Epidermal melanocyte (primary cell): ENCODE measurements around the gene RRP12.
"Not testable (repeated sequence)": the region's sequence is repeated elsewhere in the genome, so short reads cannot be mapped to it uniquely, and the experiment has no call there.

Experiments used
- DNase-seq: peaks from one replicate; pipeline ENCODE4 v3.0.0; 2011; ENCODE audit warnings: low spot score; ENCODE audit not compliant: insufficient read length

Gene RRP12

GRCh38 chr10:97407211-97407951 lies 6.2 kb upstream of the RRP12 start:
- DNase-seq = peak; percentile 92

DNA sequence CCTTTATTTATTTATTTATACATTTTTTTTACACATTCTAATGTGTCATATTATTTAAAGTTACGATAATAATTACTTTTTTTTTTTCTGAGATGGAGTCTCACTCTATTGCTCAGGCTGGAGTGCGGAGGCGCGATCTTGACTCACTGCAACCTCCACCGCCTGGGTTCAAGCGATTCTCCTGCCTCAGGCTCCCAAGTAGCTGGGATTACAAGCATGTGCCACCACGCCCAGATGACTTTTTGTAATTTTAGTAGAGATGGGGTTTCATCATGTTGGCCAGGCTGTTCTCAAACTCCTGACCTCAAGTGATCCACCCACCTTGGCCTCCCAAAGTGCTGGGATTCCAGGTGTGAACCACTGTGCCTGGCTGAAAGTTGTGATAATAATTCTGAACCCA lies 5.3 kb upstream of the RRP12 start:
- not testable (repeated sequence) for DNase-seq

DNA sequence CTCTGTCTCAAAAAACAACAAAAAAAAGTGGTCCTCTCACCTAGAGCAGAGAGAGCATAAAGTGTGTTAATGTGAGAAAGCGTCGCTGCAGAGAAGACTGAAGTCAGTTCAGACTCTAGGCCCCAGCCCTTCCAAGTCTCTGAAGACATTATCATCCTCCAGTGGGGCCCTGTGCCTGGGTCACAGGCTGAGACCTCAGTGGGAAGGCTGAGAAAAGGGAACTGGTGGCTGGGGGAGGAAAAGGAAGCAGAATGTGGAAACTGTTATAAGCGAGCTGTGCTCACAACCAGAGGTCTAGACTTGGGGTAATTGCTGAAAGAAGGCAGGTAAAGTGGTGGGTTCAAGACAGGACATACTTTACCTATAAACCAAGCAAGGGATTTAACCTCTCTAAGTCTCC lies 4.9 kb upstream of the RRP12 start:
- no peak for DNase-seq

GRCh38 chr10:97404044-97404443 lies 2.9 kb upstream of the RRP12 start:
- DNase-seq = no peak

DNA sequence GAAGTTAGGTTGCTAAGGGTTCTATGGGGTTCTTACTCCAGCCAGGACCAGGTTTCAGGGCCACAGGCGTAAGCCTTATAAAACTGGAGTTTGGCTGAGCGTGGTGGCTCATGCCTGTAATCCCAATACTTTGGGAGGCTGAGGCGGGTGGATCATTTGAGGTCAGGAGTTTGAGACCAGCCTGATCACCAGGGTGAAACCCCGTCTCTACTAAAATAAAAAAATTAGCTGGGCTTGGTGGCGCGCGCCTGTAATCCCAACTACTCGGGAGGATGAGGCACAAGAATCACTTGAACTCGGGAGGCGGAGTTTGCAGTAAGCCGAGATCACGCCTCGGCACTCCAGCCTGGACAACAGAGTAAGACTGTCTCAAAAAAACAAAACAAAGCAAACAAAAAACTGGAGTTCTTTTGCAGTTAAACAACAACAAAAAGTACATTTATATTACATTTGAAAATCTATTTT lies 347 bp upstream of the RRP12 start:
- DNase-seq = no peak

- DNase-seq = no peak
Measured at GRCh38 chr10:97399843-97400545, 1.1 kb downstream of the RRP12 start.

- DNase-seq = no peak
Measured at GRCh38 chr10:97396056-97396455, 5.1 kb downstream of the RRP12 start.

DNA sequence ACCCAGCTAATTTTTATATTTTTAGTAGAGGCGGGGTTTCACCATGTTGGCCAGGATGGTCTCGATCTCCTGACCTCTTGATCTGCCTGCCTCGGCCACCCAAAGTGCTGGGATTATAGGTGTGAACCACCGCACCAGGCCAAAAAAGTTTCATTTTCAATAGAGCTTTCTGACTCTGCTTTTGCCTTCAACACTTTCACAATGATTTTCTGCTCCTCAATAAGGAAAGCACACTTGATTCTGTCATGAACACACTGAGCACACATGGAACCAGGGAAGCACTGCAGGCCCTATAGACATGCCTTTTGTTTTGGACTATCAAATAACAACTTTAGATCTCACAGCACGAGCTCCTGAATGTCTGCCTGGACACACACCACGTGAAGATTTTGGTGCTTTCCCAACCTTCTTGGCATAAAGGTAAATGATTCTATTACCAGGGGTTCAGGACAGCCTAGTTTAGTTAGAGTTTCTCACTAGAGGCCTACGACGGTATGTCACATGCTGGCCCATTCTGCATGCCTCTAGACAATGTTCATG lies 8.0 kb downstream of the RRP12 start:
- no peak for DNase-seq

- no peak for DNase-seq
Measured at GRCh38 chr10:97390091-97390490, 11.0 kb downstream of the RRP12 start.

DNA sequence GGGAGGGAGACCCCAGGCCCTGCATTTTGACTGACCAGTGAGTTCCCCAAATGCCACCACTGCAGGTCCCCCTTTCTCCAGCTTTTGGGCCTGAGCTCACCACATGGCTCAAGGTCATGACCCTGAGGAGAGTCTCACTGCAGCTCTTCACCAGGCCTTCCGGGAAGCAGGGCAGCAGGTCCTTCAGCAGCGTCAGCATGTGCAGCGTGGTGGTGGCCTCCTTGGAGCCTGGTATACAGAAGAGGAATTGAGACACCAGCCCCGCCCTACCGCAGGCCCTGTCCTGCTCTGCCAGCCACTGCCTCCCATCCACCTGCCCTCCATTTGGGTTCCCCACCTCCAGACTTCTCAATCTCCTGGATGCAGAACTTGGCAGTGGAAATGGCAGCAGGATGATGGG lies 13.0 kb downstream of the RRP12 start:
- DNase-seq = no peak

GRCh38 chr10:97385565-97385964 lies 15.6 kb downstream of the RRP12 start:
- no peak for DNase-seq

- no peak for DNase-seq
Measured at GRCh38 chr10:97384641-97385040, 16.5 kb downstream of the RRP12 start.

GRCh38 chr10:97384156-97384555 lies 17.0 kb downstream of the RRP12 start:
- no peak for DNase-seq

- no peak for DNase-seq
Measured at GRCh38 chr10:97383159-97383558, 18.0 kb downstream of the RRP12 start.

- DNase-seq = no peak
Measured at GRCh38 chr10:97381626-97382025, 19.5 kb downstream of the RRP12 start.

DNA sequence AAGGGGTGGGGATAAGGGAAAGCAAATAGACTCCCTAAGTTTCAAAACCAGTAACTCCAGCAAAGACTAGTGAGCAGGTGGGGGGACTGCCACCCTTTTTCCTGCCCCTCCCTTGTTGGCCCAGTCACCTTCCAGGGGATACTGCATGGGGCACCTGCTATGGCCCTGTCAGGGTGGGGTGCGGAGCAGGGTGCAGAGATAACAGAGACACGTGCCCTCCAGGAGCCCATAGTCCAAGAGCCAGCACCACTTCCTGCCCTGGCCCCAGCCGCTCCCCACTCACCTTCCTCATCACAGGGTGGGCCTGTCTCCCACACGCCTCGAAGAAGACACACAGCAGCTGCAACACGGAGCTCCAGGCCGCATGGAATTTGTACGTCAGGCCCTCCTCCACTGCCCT lies 20.6 kb downstream of the RRP12 start:
- DNase-seq = no peak

GRCh38 chr10:97378933-97379921 lies 21.9 kb downstream of the RRP12 start:
- no peak for DNase-seq

- DNase-seq = no peak
Measured at GRCh38 chr10:97376413-97376812, 24.7 kb downstream of the RRP12 start.

GRCh38 chr10:97373456-97373855 lies 27.7 kb downstream of the RRP12 start:
- no peak for DNase-seq

GRCh38 chr10:97372233-97372875 lies 28.8 kb downstream of the RRP12 start:
- no peak for DNase-seq

- DNase-seq = no peak
Measured at GRCh38 chr10:97371696-97372095, 29.4 kb downstream of the RRP12 start.
